ENCODE data around the gene SNCAIP. TPM values are rescaled to one million over a fixed set of nuclear protein-coding genes. Genes with fewer than 3 reads are reported as not detected.
A peak's percentile ranks its signal among the peaks of the same experiment; 100 is the strongest.

SNCAIP gene
- total and polyA plus RNA-seq, 9 of the 15 experiments (the other 6 are each of a cell fraction or from before 2014, with no cell fraction given), result 0.04 TPM; not detected in 8

DNA sequence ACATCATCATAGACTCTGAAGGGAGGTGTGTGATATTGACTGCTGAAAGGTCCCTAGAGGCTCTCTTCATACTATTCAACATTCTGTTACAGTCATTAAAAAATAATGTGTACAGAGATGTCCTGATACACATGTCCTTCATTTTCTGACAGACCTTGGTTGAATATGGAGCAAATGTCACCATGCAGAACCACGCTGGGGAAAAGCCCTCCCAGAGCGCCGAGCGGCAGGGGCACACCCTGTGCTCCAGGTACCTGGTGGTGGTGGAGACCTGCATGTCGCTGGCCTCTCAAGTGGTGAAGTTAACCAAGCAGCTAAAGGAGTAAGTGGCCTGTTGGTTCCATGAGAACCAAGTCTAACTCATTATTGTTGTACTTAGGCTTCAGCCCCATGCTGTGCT lies 132.4 kb downstream of the SNCAIP start (continued):
- TF ChIP-seq GATAD2A (IDR thresholded peaks at IDR 0.05) (no peak), KLF16 (IDR thresholded peaks at IDR 0.05) (no peak), NELFE (IDR thresholded peaks at IDR 0.05; ENCODE audit: insufficient read depth, insufficient read length) (no peak), CHD2 (IDR thresholded peaks at IDR 0.05; ENCODE audit: low read depth, low read length) (no peak), HNRNPK (IDR thresholded peaks at IDR 0.05; ENCODE audit: low read depth, low read length, poor library complexity, severe bottlenecking) (no peak), SIRT6 (IDR thresholded peaks at IDR 0.05; ENCODE audit: low read depth, low read length) (no peak), EZH2 (IDR thresholded peaks at IDR 0.05; ENCODE audit: borderline replicate concordance, low read depth, low read length) (no peak)
- TF ChIP-seq, protein P1, sequence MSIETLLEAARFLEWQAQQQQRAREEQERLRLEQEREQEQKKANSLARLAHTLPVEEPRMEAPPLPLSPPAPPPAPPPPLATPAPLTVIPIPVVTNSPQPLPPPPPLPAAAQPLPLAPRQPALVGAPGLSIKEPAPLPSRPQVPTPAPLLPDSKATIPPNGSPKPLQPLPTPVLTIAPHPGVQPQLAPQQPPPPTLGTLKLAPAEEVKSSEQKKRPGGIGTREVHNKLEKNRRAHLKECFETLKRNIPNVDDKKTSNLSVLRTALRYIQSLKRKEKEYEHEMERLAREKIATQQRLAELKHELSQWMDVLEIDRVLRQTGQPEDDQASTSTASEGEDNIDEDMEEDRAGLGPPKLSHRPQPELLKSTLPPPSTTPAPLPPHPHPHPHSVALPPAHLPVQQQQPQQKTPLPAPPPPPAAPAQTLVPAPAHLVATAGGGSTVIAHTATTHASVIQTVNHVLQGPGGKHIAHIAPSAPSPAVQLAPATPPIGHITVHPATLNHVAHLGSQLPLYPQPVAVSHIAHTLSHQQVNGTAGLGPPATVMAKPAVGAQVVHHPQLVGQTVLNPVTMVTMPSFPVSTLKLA (conservative IDR thresholded peaks at IDR 0.05), result no peak

DNA sequence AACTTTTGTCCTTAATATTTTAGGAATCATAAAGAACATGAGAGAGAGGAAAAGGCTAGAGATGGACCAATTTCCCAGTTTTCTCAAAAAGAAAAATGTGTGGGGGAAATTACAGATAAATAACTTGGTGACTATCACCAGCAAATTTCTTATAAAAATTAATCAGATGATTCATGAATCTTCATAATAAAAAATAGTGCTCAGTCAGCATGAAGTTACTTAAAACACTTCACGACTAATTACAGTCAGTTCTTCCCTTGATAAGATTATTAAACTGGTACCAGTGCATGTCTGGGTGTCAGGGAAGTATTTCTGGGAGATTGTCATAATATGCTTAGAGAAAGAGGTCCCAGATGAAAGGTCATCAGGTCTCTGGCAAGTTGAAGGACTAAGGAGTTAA lies 133.0 kb downstream of the SNCAIP start:
- ChIA-PET POLR2A (interaction anchor here (1.3 kb wide), 1 partner anchor 15 kb away, joined by 3 read pairs; no protein-coding TSS in a partner anchor), CTCF (ENCODE audit: low intra/inter-chr PET ratio) (no interaction called here)
- H3K36me3 ChIP-seq (ENCODE audit: control insufficient read depth, insufficient read depth, low read length), result no peaks in the 10 kb centered on the region
- H3K79me2 ChIP-seq (ENCODE audit: control insufficient read depth, insufficient read depth, low read length), result no peaks in the 10 kb centered on the region
- no peak overlapping the region for H2AFZ ChIP-seq (ENCODE audit: low read depth, low read length)
- no peak overlapping the region for H3K4me3 ChIP-seq
- no peak for FAIRE-seq
- ATAC-seq, result no peak
- H3K27me3 ChIP-seq (ENCODE audit: control insufficient read depth in 2 of 2, insufficient read depth in 2 of 2, low read length in 2 of 2), result no peaks in the 10 kb centered on the region
- TF ChIP-seq, protein P2, sequence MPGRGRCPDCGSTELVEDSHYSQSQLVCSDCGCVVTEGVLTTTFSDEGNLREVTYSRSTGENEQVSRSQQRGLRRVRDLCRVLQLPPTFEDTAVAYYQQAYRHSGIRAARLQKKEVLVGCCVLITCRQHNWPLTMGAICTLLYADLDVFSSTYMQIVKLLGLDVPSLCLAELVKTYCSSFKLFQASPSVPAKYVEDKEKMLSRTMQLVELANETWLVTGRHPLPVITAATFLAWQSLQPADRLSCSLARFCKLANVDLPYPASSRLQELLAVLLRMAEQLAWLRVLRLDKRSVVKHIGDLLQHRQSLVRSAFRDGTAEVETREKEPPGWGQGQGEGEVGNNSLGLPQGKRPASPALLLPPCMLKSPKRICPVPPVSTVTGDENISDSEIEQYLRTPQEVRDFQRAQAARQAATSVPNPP (IDR thresholded peaks at IDR 0.05; ENCODE audit: borderline replicate concordance, insufficient read depth, insufficient read length), result no peak
- no peak for TF ChIP-seq ZNF263 (CRISPR knock-in tag; IDR thresholded peaks at IDR 0.05; ENCODE audit: borderline replicate concordance)
- TF ChIP-seq C11orf30 (IDR thresholded peaks at IDR 0.05; ENCODE audit: low read depth), result peak; percentile 37; the same call in 1 of the 2 replicates
- TF ChIP-seq ZNF316 (IDR thresholded peaks at IDR 0.05), result peak; percentile 63; the same call in 1 of the 2 replicates
- peak; percentile 18; the same call in 1 of the 2 replicates for TF ChIP-seq MAFG (tag; conservative IDR thresholded peaks at IDR 0.05)
- TF ChIP-seq FOSL1 (tag; conservative IDR thresholded peaks at IDR 0.05), result no peak
- H3K4me2 ChIP-seq (ENCODE audit: insufficient read depth, low read length), result no peak overlapping the region
- no peaks in the 10 kb centered on the region for H3K9me1 ChIP-seq (ENCODE audit: control insufficient read depth, insufficient read depth, low read length)
- intact Hi-C loops (cut with micrococcal nuclease) (no loop called here), in situ Hi-C loops (cut with MboI) (no loop called here)
- no peak overlapping the region for H3K27ac ChIP-seq (ENCODE audit: extremely low read depth, low read depth, low read length)
- 0% methylated on average over 1 of the region's 1 CpG for WGBS (ENCODE audit: insufficient coverage, low coverage, missing lambda C conversion rate)
- no peaks in the 10 kb centered on the region for H4K20me1 ChIP-seq (replicated peaks; ENCODE audit: control insufficient read depth, insufficient read depth, low read length)
- no peaks in the 10 kb centered on the region for H3K4me1 ChIP-seq (replicated peaks in 1 of 2; ENCODE audit: control insufficient read depth in 2 of 2, insufficient read depth in 2 of 2, low read length in 2 of 2)
- no peak for DNase-seq (ENCODE audit: extremely low read depth in 1 of 4, low spot score in 3 of 4)
- no peaks in the 10 kb centered on the region for H3K9me3 ChIP-seq (replicated peaks; ENCODE audit: control insufficient read depth, insufficient read depth, low read depth, low read length)
- no peak overlapping the region for H3K9ac ChIP-seq (ENCODE audit: insufficient read depth in 1 of 2, low read depth in 2 of 2, low read length in 2 of 2)
- no TSS peak for BruUV-seq (replicated peaks)
